Fibroblast of villous mesenchyme (primary cell): Measurements from ENCODE around the gene PVALB. TPM values are rescaled to one million over a fixed set of nuclear protein-coding genes. Genes with fewer than 3 reads are reported as not detected.

Source experiments
- DNase-seq: peaks from one replicate; pipeline ENCODE4 v3.0.0-alpha.2; 2010; ENCODE audit warnings: low read depth
- H3K4me3 ChIP-seq: 2 replicates; pipeline ENCODE4 v1.5.1; 2011; ENCODE audit warnings: low read depth, mild to moderate bottlenecking, low read length
- CTCF ChIP-seq: IDR thresholded peaks from 2 replicates; pipeline ENCODE4 v1.5.1; 2012; ENCODE audit warnings: low read depth, mild to moderate bottlenecking, low read length; ENCODE audit not compliant: insufficient read depth
- total RNA-seq: library from RNA; depleted of rRNA; stranded (reverse); fragments of >200 nt; gene quantifications from 2 replicates; pipeline ENCODE4 v1.2.3, GENCODE V29; 2012

PVALB gene
- total RNA-seq, 1 donor, result not detected

GRCh38 chr22:36860821-36861659, 44.2 kb upstream of the PVALB start, which contains the start of gene NCF4:
Gene NCF4 (plus strand): TSS chr22:36861006. CDS start chr22:36861172, 166 bp downstream.
- TF ChIP-seq CTCF, result no peak
- DNase-seq, result no peak
- no peak within 1 kb of the TSS for H3K4me3 ChIP-seq

GRCh38 chr22:36860438-36860820, 43.6 kb upstream of the PVALB start:
- no peak for DNase-seq
- TF ChIP-seq CTCF, result no peak
- no peak overlapping the region for H3K4me3 ChIP-seq

- no peak overlapping the region for H3K4me3 ChIP-seq
- no peak for DNase-seq
- peak; percentile 19 for TF ChIP-seq CTCF
Measured at GRCh38 chr22:36860017-36860416, 43.2 kb upstream of the PVALB start.

- no peak for TF ChIP-seq CTCF
- no peak overlapping the region for H3K4me3 ChIP-seq
- DNase-seq, result no peak
Measured at GRCh38 chr22:36858966-36859365, 42.1 kb upstream of the PVALB start.

GRCh38 chr22:36858156-36858555, 41.3 kb upstream of the PVALB start:
- TF ChIP-seq CTCF, result no peak

GRCh38 chr22:36856792-36857135, 39.9 kb upstream of the PVALB start:
- no peak for DNase-seq
- no peak overlapping the region for H3K4me3 ChIP-seq
- TF ChIP-seq CTCF, result no peak

More at GRCh38 chr22:36858156-36858555, 41.3 kb upstream of the PVALB start:
- no peak overlapping the region for H3K4me3 ChIP-seq
- no peak for DNase-seq
